GM18508 (cell line): ENCODE results near the gene ZBTB20.

Experiments
- ATAC-seq: cut with Tn5 transposase; IDR thresholded peaks from one replicate; pipeline ENCODE4 v1.9.1; 2021; ENCODE audit warnings: moderate number of reproducible peaks; ENCODE audit not compliant: insufficient read depth, unreplicated experiment

ZBTB20 gene

GRCh38 chr3:114566162-114566755, 580.8 kb downstream of the ZBTB20 start:
- ATAC-seq, result peak; percentile 92

GRCh38 chr3:114565216-114565615, 581.9 kb downstream of the ZBTB20 start:
- no peak for ATAC-seq

- ATAC-seq, result no peak
Observed at GRCh38 chr3:114563720-114564119, 583.4 kb downstream of the ZBTB20 start.

- no peak for ATAC-seq
Observed at GRCh38 chr3:114562557-114562956, 584.5 kb downstream of the ZBTB20 start.

- no peak for ATAC-seq
Observed at GRCh38 chr3:114558271-114558670, 588.8 kb downstream of the ZBTB20 start.

GRCh38 chr3:114557791-114558190, 589.3 kb downstream of the ZBTB20 start:
- ATAC-seq, result no peak

- no peak for ATAC-seq
Observed at GRCh38 chr3:114556657-114557213, 590.4 kb downstream of the ZBTB20 start.

- no peak for ATAC-seq
Observed at GRCh38 chr3:114554731-114555130, 592.4 kb downstream of the ZBTB20 start.

GRCh38 chr3:114553949-114554593, 593.0 kb downstream of the ZBTB20 start:
- no peak for ATAC-seq

GRCh38 chr3:114552527-114552812, 594.6 kb downstream of the ZBTB20 start:
- ATAC-seq, result no peak

- ATAC-seq, result no peak
Observed at GRCh38 chr3:114551770-114552526, 595.1 kb downstream of the ZBTB20 start.

GRCh38 chr3:114550165-114550564, 596.9 kb downstream of the ZBTB20 start:
- ATAC-seq, result no peak

- no peak for ATAC-seq
Observed at GRCh38 chr3:114545193-114545592, 601.9 kb downstream of the ZBTB20 start.

- no peak for ATAC-seq
Observed at GRCh38 chr3:114542359-114542758, 604.7 kb downstream of the ZBTB20 start.

GRCh38 chr3:114539525-114539924, 607.6 kb downstream of the ZBTB20 start:
- no peak for ATAC-seq

GRCh38 chr3:114538211-114538610, 608.9 kb downstream of the ZBTB20 start:
- ATAC-seq, result no peak

- no peak for ATAC-seq
Observed at GRCh38 chr3:114528517-114528916, 618.6 kb downstream of the ZBTB20 start.

GRCh38 chr3:114527036-114527644, 619.9 kb downstream of the ZBTB20 start:
- ATAC-seq, result no peak

GRCh38 chr3:114525278-114525677, 621.8 kb downstream of the ZBTB20 start:
- no peak for ATAC-seq

GRCh38 chr3:114519415-114519814, 627.7 kb downstream of the ZBTB20 start:
- ATAC-seq, result peak; percentile 87

GRCh38 chr3:114518206-114518808, 628.8 kb downstream of the ZBTB20 start:
- no peak for ATAC-seq
